ENCODE data around the gene LRP3.

DNA sequence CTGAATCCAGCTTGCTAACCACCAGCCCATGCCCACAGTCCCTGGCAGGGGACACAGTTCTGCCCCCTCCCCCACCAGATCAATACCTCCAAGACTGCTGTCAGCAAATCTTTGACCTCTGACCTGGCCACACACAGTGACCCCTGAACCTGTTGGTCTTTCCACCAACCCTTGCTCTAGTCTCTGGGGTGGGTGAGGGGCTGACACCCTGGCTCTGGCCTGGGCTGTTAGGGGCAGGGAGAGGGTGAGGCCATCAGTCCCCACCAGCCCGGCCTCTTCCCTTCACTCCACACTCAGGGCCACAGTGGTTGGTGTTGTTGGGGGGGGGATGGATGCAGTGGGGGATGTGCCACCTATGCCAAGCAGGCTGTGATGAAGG is 53.3 kb downstream of the LRP3 start:
- TF ChIP-seq, protein P1, sequence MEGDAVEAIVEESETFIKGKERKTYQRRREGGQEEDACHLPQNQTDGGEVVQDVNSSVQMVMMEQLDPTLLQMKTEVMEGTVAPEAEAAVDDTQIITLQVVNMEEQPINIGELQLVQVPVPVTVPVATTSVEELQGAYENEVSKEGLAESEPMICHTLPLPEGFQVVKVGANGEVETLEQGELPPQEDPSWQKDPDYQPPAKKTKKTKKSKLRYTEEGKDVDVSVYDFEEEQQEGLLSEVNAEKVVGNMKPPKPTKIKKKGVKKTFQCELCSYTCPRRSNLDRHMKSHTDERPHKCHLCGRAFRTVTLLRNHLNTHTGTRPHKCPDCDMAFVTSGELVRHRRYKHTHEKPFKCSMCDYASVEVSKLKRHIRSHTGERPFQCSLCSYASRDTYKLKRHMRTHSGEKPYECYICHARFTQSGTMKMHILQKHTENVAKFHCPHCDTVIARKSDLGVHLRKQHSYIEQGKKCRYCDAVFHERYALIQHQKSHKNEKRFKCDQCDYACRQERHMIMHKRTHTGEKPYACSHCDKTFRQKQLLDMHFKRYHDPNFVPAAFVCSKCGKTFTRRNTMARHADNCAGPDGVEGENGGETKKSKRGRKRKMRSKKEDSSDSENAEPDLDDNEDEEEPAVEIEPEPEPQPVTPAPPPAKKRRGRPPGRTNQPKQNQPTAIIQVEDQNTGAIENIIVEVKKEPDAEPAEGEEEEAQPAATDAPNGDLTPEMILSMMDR (IDR thresholded peaks at IDR 0.05; ENCODE audit: insufficient read depth, low read depth, low read length): no peak
- TF ChIP-seq EZH2 (IDR thresholded peaks at IDR 0.05; ENCODE audit: insufficient read depth, low read length): no peak

Measured in astrocyte (in vitro differentiated cells and primary cell).